ENCODE data around the gene C19orf38. TPM values are rescaled to one million over a fixed set of nuclear protein-coding genes. Genes with fewer than 3 reads are reported as not detected.

Gene C19orf38
- polyA plus RNA-seq, 1 of the 3 experiments (the other 2 are of a cell fraction): 0.15 TPM

DNA sequence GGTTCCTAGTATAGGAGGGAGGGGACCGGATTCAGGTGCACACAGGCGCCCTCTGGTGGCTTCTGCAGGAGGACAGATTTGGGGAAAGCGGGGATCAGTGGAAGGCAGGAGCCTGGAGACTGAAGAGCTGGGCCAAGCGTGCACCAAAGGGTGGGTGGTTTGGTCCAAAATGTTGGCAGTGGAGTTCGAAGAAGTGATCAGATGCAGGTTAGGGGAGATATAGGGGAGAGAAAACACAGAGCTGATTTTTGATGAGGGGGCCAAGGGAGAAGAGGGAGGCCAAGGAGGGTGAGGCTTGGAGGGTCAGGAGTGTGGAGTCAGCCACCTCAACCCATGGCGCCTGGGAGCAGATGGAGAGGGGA is 16.3 kb downstream of the C19orf38 start:
- H3K9me2 ChIP-seq: no peaks in the 10 kb centered on the region
- no peaks in the 10 kb centered on the region for H3F3A ChIP-seq (replicated peaks; ENCODE audit: insufficient read depth)
- no peak overlapping the region for H3K4me2 ChIP-seq
- H3K4me1 ChIP-seq (ENCODE audit: control insufficient read depth in 1 of 2, insufficient read depth in 2 of 2, low read depth in 1 of 2, low read length in 1 of 2): no peaks in the 10 kb centered on the region; a peak in 1 of 4 replicates
- no peaks in the 10 kb centered on the region for H3K27me3 ChIP-seq (ENCODE audit: insufficient read depth)
- TF ChIP-seq TAF1 (IDR thresholded peaks at IDR 0.05; ENCODE audit: borderline replicate concordance, low read depth, low read length): peak; percentile 42; the same call in 1 of the 2 replicates
- peak; percentile 58 for TF ChIP-seq ELF1 (IDR thresholded peaks at IDR 0.05)
- no peak for TF ChIP-seq ZBTB33 (IDR thresholded peaks at IDR 0.05; ENCODE audit: borderline replicate concordance, low read depth)
- no peak for TF ChIP-seq MXI1 (IDR thresholded peaks at IDR 0.05; ENCODE audit: low read depth, low read length)
- TF ChIP-seq SMC3 (IDR thresholded peaks at IDR 0.05; ENCODE audit: low read depth, low read length): peak; percentile 89
- TF ChIP-seq CTCF (IDR thresholded peaks at IDR 0.05): peak; percentile 95
- peak; percentile 72 for TF ChIP-seq RAD21 (IDR thresholded peaks at IDR 0.05; ENCODE audit: low read length)
- no peak for TF ChIP-seq NFIC (IDR thresholded peaks at IDR 0.05; ENCODE audit: borderline replicate concordance)
- no peak overlapping the region for H3K9ac ChIP-seq
- H4K20me1 ChIP-seq (ENCODE audit: insufficient read depth): no peaks in the 10 kb centered on the region
- no peaks in the 10 kb centered on the region for H3K9me3 ChIP-seq
- H3K4me3 ChIP-seq (ENCODE audit: low read depth in 2 of 2, low read length in 1 of 2): peak overlapping the region in 1 of 2 experiments; percentile 36; a peak in 1 of 4 replicates
- peak; percentile 91 for DNase-seq
- 16% methylated on average over 6 of the region's 6 CpGs for WGBS (ENCODE audit: low lambda C conversion rate)
- no peak overlapping the region for H3K27ac ChIP-seq (ENCODE audit: low read depth in 2 of 2, low read length in 1 of 2)
- peak overlapping the region; percentile 95 for H2AFZ ChIP-seq (ENCODE audit: low read depth)
- CTCF ChIA-PET: interaction anchor here (0.5 to 8.1 kb wide), 49 partner anchors 8 to 313 kb away, joined by 3 to 146 read pairs (median 6); partner anchors contain the start of genes C19orf38, DNM2, QTRT1 and TMED1
- POLR2A ChIA-PET: interaction anchor here (1.0 to 2.1 kb wide), 2 partner anchors 29 to 163 kb away, joined by 4 to 13 read pairs; partner anchors contain the start of genes QTRT1 and TMED1
- H3K36me3 ChIP-seq (replicated peaks in 1 of 2; ENCODE audit: control insufficient read depth in 1 of 2, insufficient read depth in 2 of 2, low read length in 1 of 2): no peaks in the 10 kb centered on the region
- no peaks in the 10 kb centered on the region for H3K79me2 ChIP-seq (ENCODE audit: insufficient read depth)

GRCh38 chr19:10866495-10866894 is 18.3 kb downstream of the C19orf38 start:
- Histone ChIP-seq H2AFZ (ENCODE audit: low read depth) (no peak overlapping the region), H3K27ac (ENCODE audit: low read depth in 2 of 2, low read length in 1 of 2) (no peak overlapping the region), H3K27me3 (ENCODE audit: insufficient read depth) (no peaks in the 10 kb centered on the region), H4K20me1 (ENCODE audit: insufficient read depth) (no peaks in the 10 kb centered on the region), H3K4me3 (ENCODE audit: low read depth in 2 of 2, low read length in 1 of 2) (no peak overlapping the region), H3K9me2 (no peaks in the 10 kb centered on the region), H3K9me3 (no peaks in the 10 kb centered on the region), H3K9ac (no peak overlapping the region), H3K4me1 (ENCODE audit: control insufficient read depth in 1 of 2, insufficient read depth in 2 of 2, low read depth in 1 of 2, low read length in 1 of 2) (peaks cover 3 to 4% of the 10 kb centered on the region in 2 experiments; a peak in 1 of 4 replicates), H3F3A (replicated peaks; ENCODE audit: insufficient read depth) (peaks cover 3% of the 10 kb centered on the region), H3K36me3 (replicated peaks in 1 of 2; ENCODE audit: control insufficient read depth in 1 of 2, insufficient read depth in 2 of 2, low read length in 1 of 2) (no peaks in the 10 kb centered on the region), H3K4me2 (no peak overlapping the region), H3K79me2 (ENCODE audit: insufficient read depth) (no peaks in the 10 kb centered on the region)
- POLR2A ChIA-PET: interaction anchor here (2.0 kb wide), 1 partner anchor 31 kb away, joined by 4 read pairs; the partner anchor contains the start of gene TMED1
- DNase-seq: no peak
- 94% methylated on average over 10 of the region's 10 CpGs for WGBS (ENCODE audit: low lambda C conversion rate)
- CTCF ChIA-PET: interaction anchor here (1.0 to 8.1 kb wide), 7 partner anchors 8 to 171 kb away, joined by 3 to 146 read pairs (median 4); partner anchors contain the start of genes QTRT1 and TMED1
- TF ChIP-seq GATA2 (CRISPR knock-in tag; IDR thresholded peaks at IDR 0.05): no peak
- no peak for TF ChIP-seq EZH2phosphoT487 (IDR thresholded peaks at IDR 0.05; ENCODE audit: borderline replicate concordance, low read depth)
- TF ChIP-seq, protein P1, sequence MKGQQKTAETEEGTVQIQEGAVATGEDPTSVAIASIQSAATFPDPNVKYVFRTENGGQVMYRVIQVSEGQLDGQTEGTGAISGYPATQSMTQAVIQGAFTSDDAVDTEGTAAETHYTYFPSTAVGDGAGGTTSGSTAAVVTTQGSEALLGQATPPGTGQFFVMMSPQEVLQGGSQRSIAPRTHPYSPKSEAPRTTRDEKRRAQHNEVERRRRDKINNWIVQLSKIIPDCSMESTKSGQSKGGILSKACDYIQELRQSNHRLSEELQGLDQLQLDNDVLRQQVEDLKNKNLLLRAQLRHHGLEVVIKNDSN (IDR thresholded peaks at IDR 0.05; ENCODE audit: borderline replicate concordance, low read depth): no peak
- no peak for TF ChIP-seq FOSL2 (IDR thresholded peaks at IDR 0.05; ENCODE audit: borderline replicate concordance, low read depth)
- no peak for TF ChIP-seq MXI1 (IDR thresholded peaks at IDR 0.05; ENCODE audit: low read depth, low read length)
- TF ChIP-seq ELF1 (IDR thresholded peaks at IDR 0.05): no peak
- TF ChIP-seq YY1 (IDR thresholded peaks at IDR 0.05; ENCODE audit: low read depth): no peak
- no peak for TF ChIP-seq EP300 (IDR thresholded peaks at IDR 0.05; ENCODE audit: borderline replicate concordance in 1 of 2, low read depth in 1 of 2, low read length in 1 of 2)
- no peak for TF ChIP-seq TAF1 (IDR thresholded peaks at IDR 0.05; ENCODE audit: borderline replicate concordance, low read depth, low read length)
- no peak for TF ChIP-seq TCF12 (IDR thresholded peaks at IDR 0.05)
- TF ChIP-seq ZBTB33 (IDR thresholded peaks at IDR 0.05; ENCODE audit: borderline replicate concordance, low read depth): no peak
- TF ChIP-seq CHD2 (IDR thresholded peaks at IDR 0.05; ENCODE audit: low read length, partially characterized antibody): no peak
- TF ChIP-seq SIN3A (IDR thresholded peaks at IDR 0.05; ENCODE audit: borderline replicate concordance, low read depth, low read length): no peak
- no peak for TF ChIP-seq CTCF (IDR thresholded peaks at IDR 0.05)
